GM06990 (cell line): ENCODE measurements around the gene BIN2.
A peak's percentile ranks its signal among the peaks of the same experiment; 100 is the strongest.
"Not testable (repeated sequence)": the region's sequence is repeated elsewhere in the genome, so short reads cannot be mapped to it uniquely, and the experiment has no call there.

Experiments used
- DNase-seq: peaks from one replicate; pipeline ENCODE4 v3.0.0-alpha.2; 2011; ENCODE audit not compliant: insufficient read length; ENCODE audit errors: extremely low read depth
- H3K27me3 ChIP-seq: replicated peaks from 2 replicates; pipeline ENCODE4 v1.6.0; 2011; ENCODE audit warnings: low read length; ENCODE audit not compliant: control insufficient read depth, insufficient read depth
- H3K36me3 ChIP-seq: 2 replicates; pipeline ENCODE4 v1.5.1; 2011; ENCODE audit warnings: low read length; ENCODE audit not compliant: control insufficient read depth, insufficient read depth
- H3K4me3 ChIP-seq: replicated peaks from 2 replicates; pipeline ENCODE4 v1.5.1; 2011; ENCODE audit warnings: low read depth, mild to moderate bottlenecking, control low read depth, low read length
- CTCF ChIP-seq: IDR thresholded peaks from 2 replicates; pipeline ENCODE4 v1.5.1; 2011; ENCODE audit warnings: low read length, control low read depth, mild to moderate bottlenecking, inconsistent platforms; ENCODE audit not compliant: insufficient read depth, poor library complexity, severe bottlenecking

Gene BIN2

DNA sequence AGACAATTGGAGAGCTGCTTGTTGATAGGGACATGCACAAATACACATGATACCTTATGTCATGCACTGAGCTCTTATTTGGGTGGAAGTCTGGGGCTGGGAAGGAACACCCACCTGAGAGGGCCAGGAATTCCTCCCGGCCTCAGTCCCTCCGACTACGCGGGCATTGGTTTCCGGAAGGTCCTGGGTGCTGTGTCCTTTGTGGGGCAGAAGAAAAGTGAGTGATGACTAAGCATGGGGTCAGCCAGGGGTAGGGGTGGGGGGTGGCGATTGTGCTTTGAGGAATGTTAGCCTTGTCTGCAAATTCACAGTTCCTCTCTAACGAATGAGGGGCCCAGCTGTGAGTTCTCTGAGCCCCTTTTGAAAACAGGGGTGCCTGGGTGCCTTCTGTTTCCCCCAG is 21.7 kb upstream of the BIN2 start:
- DNase-seq, result no peak
- no peaks in the 10 kb centered on the region for H3K27me3 ChIP-seq
- no peak overlapping the region for H3K4me3 ChIP-seq
- no peak for TF ChIP-seq CTCF
- H3K36me3 ChIP-seq, result no peaks in the 10 kb centered on the region

GRCh38 chr12:51343201-51343600 is 19.2 kb upstream of the BIN2 start:
- no peak overlapping the region for H3K4me3 ChIP-seq
- TF ChIP-seq CTCF, result no peak
- no peaks in the 10 kb centered on the region for H3K36me3 ChIP-seq
- H3K27me3 ChIP-seq, result no peaks in the 10 kb centered on the region
- no peak for DNase-seq

GRCh38 chr12:51342416-51342815 is 18.4 kb upstream of the BIN2 start:
- no peaks in the 10 kb centered on the region for H3K27me3 ChIP-seq
- no peaks in the 10 kb centered on the region for H3K36me3 ChIP-seq
- no peak for DNase-seq
- H3K4me3 ChIP-seq, result no peak overlapping the region
- TF ChIP-seq CTCF, result no peak

- no peak overlapping the region for H3K4me3 ChIP-seq
- DNase-seq, result peak; percentile 53
- H3K27me3 ChIP-seq, result no peaks in the 10 kb centered on the region
- peak; percentile 99 for TF ChIP-seq CTCF
- H3K36me3 ChIP-seq, result no peaks in the 10 kb centered on the region
Observed at GRCh38 chr12:51341251-51342007, 17.5 kb upstream of the BIN2 start.

- H3K4me3 ChIP-seq, result no peak overlapping the region
- DNase-seq, result no peak
- TF ChIP-seq CTCF, result no peak
- no peaks in the 10 kb centered on the region for H3K36me3 ChIP-seq
- H3K27me3 ChIP-seq, result no peaks in the 10 kb centered on the region
Observed at GRCh38 chr12:51339750-51340149, 15.8 kb upstream of the BIN2 start.

- not testable (repeated sequence) for H3K36me3 ChIP-seq, H3K4me3 ChIP-seq, DNase-seq, H3K27me3 ChIP-seq
Observed at GRCh38 chr12:51337336-51337735, 13.4 kb upstream of the BIN2 start.
